Suprapubic skin (tissue), 4 donors: ENCODE data around the gene TMPRSS13.
"Not testable (repeated sequence)": the region's sequence is repeated elsewhere in the genome, so short reads cannot be mapped to it uniquely, and the experiment has no call there.

Experiments
- CTCF ChIP-seq, 2 donors: fragments of 200-600 bp in 1 of 2; fragments of 450-650 bp in 1 of 2; sonication (generic) in 1 of 2; IDR thresholded peaks; one replicate each; pipeline ENCODE4 v1.5.1; 2016 to 2019; ENCODE audit warnings: antibody characterized with exemption in 2 of 2, mild to moderate bottlenecking in 1 of 2, moderate library complexity in 1 of 2
- POLR2A ChIP-seq, 2 donors: fragments of 450-650 bp; IDR thresholded peaks; one replicate each; pipeline ENCODE4 v1.6.1; 2017; ENCODE audit warnings: antibody characterized with exemption in 2 of 2, mild to moderate bottlenecking in 2 of 2, moderate library complexity in 2 of 2
- POLR2AphosphoS5 ChIP-seq, 3 donors: sonication (generic); formaldehyde crosslinking; IDR thresholded peaks; one replicate each; pipeline ENCODE4 v1.6.1; 2017; ENCODE audit warnings: antibody characterized with exemption in 3 of 3

- TF ChIP-seq POLR2AphosphoS5, POLR2A, CTCF (IDR thresholded peaks at IDR 0.05): not testable (repeated sequence)
These were observed 19.3 kb upstream of the TMPRSS13 start for GRCh38 chr11:117948466-117948865.
